SK-N-SH (cell line): ENCODE measurements around the gene AFG3L2. TPM values are rescaled to one million over a fixed set of nuclear protein-coding genes. Genes with fewer than 3 reads are reported as not detected.

Source experiments
- CTCF ChIA-PET: fragments of 300-600, 350-600 bp; formaldehyde crosslinking; extraction: SDS; loops from one replicate; lab custom pipeline; 2021; lab: Yijun Ruan, JAX
- POLR2A ChIA-PET: fragments of 350-600 bp; sonication (Branson Sonifier 250); formaldehyde crosslinking; extraction: SDS; loops from one replicate; lab custom pipeline; 2020; ENCODE audit warnings: antibody characterized with exemption, inconsistent platforms; lab: Yijun Ruan, JAX
- DNase-seq: peaks from one replicate; pipeline ENCODE4 v3.0.0; 2012
- H2AFZ ChIP-seq: fragments of 200-600 bp; sonication (generic); 2 replicates; pipeline ENCODE4 v1.8.1; 2016; ENCODE audit warnings: antibody characterized with exemption, mild to moderate bottlenecking, low read depth
- H3F3A ChIP-seq: fragments of 200-600 bp; sonication (generic); replicated peaks from 2 replicates; pipeline ENCODE3; 2016; ENCODE audit warnings: antibody characterized with exemption, mild to moderate bottlenecking; ENCODE audit not compliant: insufficient read depth
- H3K27ac ChIP-seq, 2 experiments: fragments of 200-500 bp in 1 of 2; fragments of 200-600 bp in 1 of 2; sonication (Bioruptor generic) in 1 of 2; sonication (generic), shearing (Covaris generic) in 1 of 2; 2 replicates each; pipeline versions ENCODE4 v1.5.1 to v1.6.1; 2014 to 2016; ENCODE audit warnings: low read depth in 2 of 2, inconsistent platforms in 1 of 2, low read length in 1 of 2, mild to moderate bottlenecking in 1 of 2, mixed read lengths in 1 of 2
- H3K27me3 ChIP-seq: fragments of 200-600 bp; sonication (generic), shearing (Covaris generic); 2 replicates; pipeline ENCODE4 v1.6.1; 2016; ENCODE audit warnings: mixed run types; ENCODE audit not compliant: insufficient read depth
- H3K36me3 ChIP-seq, 2 experiments: fragments of 200-500 bp in 1 of 2; fragments of 200-600 bp in 1 of 2; sonication (Bioruptor generic) in 1 of 2; sonication (generic) in 1 of 2; replicated peaks in 1 of 2; 2 replicates each; pipeline versions ENCODE3 to v1.5.1; 2014 to 2016; ENCODE audit warnings: low read length in 1 of 2, mild to moderate bottlenecking in 1 of 2; ENCODE audit not compliant: insufficient read depth in 2 of 2, control insufficient read depth in 1 of 2
- H3K4me1 ChIP-seq, 2 experiments: fragments of 200-500 bp in 1 of 2; fragments of 200-600 bp in 1 of 2; sonication (Bioruptor generic) in 1 of 2; sonication (generic), shearing (Covaris generic) in 1 of 2; 2 replicates each; pipeline versions ENCODE4 v1.5.1 to v1.6.1; 2014 to 2016; ENCODE audit warnings: low read depth in 1 of 2, low read length in 1 of 2, mixed run types in 1 of 2; ENCODE audit not compliant: insufficient read depth in 2 of 2, control insufficient read depth in 1 of 2
- H3K4me2 ChIP-seq: fragments of 200-600 bp; sonication (generic), shearing (Covaris generic); 2 replicates; pipeline ENCODE4 v1.6.1; 2017; ENCODE audit warnings: mixed run types
- H3K4me3 ChIP-seq, 2 experiments: fragments of 200-500 bp in 1 of 2; fragments of 200-600 bp in 1 of 2; sonication (Bioruptor generic) in 1 of 2; sonication (generic), shearing (Covaris generic) in 1 of 2; 2 replicates each; pipeline versions ENCODE4 v1.5.1 to v1.8.1; 2014 to 2016; ENCODE audit warnings: low read depth in 2 of 2, inconsistent platforms in 1 of 2, low read length in 1 of 2, mild to moderate bottlenecking in 1 of 2, mixed read lengths in 1 of 2, moderate library complexity in 1 of 2
- H3K79me2 ChIP-seq: fragments of 200-600 bp; sonication (generic); 2 replicates; pipeline ENCODE4 v1.8.1; 2017; ENCODE audit warnings: mild to moderate bottlenecking; ENCODE audit not compliant: insufficient read depth
- H3K9ac ChIP-seq: fragments of 200-600 bp; sonication (generic); 2 replicates; pipeline ENCODE4 v1.6.1; 2017; ENCODE audit warnings: mixed run types
- H3K9me2 ChIP-seq: fragments of 200-600 bp; sonication (generic); 2 replicates; pipeline ENCODE4 v1.6.1; 2017; ENCODE audit warnings: mixed run types
- H3K9me3 ChIP-seq: fragments of 200-600 bp; sonication (generic); 2 replicates; pipeline ENCODE4 v1.6.1; 2017; ENCODE audit warnings: mixed run types, mild to moderate bottlenecking, moderate library complexity
- H4K20me1 ChIP-seq: fragments of 200-600 bp; sonication (generic); 2 replicates; pipeline ENCODE4 v1.6.1; 2017; ENCODE audit warnings: mild to moderate bottlenecking, mixed run types; ENCODE audit not compliant: insufficient read depth
- CTCF ChIP-seq: fragments of 200-600 bp; sonication (generic); IDR thresholded peaks from 2 replicates; pipeline ENCODE4 v1.6.1; 2017; ENCODE audit warnings: antibody characterized with exemption, mild to moderate bottlenecking, moderate library complexity
- EP300 ChIP-seq, 2 experiments: IDR thresholded peaks; 2 replicates each; pipeline versions ENCODE4 v1.4.0 to v1.6.1; 2012; ENCODE audit warnings: borderline replicate concordance in 1 of 2, low read depth in 1 of 2, low read length in 1 of 2
- EZH2phosphoT487 ChIP-seq: fragments of 200-600 bp; sonication (generic); IDR thresholded peaks from 2 replicates; pipeline ENCODE4 v1.6.1; 2017; ENCODE audit warnings: low read depth, mixed run types, mild to moderate bottlenecking, antibody characterized with exemption, moderate library complexity, borderline replicate concordance
- GABPA ChIP-seq: IDR thresholded peaks from 2 replicates; pipeline ENCODE4 v1.4.0; 2012; ENCODE audit warnings: low read depth, mild to moderate bottlenecking
- GATA2 ChIP-seq: sonication (generic); formaldehyde crosslinking; IDR thresholded peaks from 2 replicates; pipeline ENCODE4 v1.5.0; 2020; ENCODE audit warnings: mild to moderate bottlenecking, missing genetic modification reagents
- JUND ChIP-seq: IDR thresholded peaks from 2 replicates; pipeline ENCODE4 v1.4.0; 2012
- MEF2A ChIP-seq: IDR thresholded peaks from 2 replicates; pipeline ENCODE4 v1.4.0; 2012; ENCODE audit warnings: low read depth, borderline replicate concordance
- NFIC ChIP-seq: IDR thresholded peaks from 2 replicates; pipeline ENCODE4 v1.4.0; 2012; ENCODE audit warnings: borderline replicate concordance
- PBX3 ChIP-seq: IDR thresholded peaks from 2 replicates; pipeline ENCODE4; 2012
- POLR2AphosphoS5 ChIP-seq: IDR thresholded peaks from 2 replicates; pipeline ENCODE4 v1.6.1; 2012; ENCODE audit warnings: low read depth, low read length
- RCOR1 ChIP-seq: fragments of 150-350 bp; IDR thresholded peaks from 2 replicates; pipeline ENCODE4 v1.6.1; 2017; ENCODE audit warnings: antibody characterized with exemption, low read length
- RXRA ChIP-seq: IDR thresholded peaks from 2 replicates; pipeline ENCODE4 v1.4.0; 2012; ENCODE audit warnings: low read depth, mild to moderate bottlenecking, borderline replicate concordance
- TAF1 ChIP-seq: IDR thresholded peaks from 2 replicates; pipeline ENCODE4 v1.6.1; 2012; ENCODE audit warnings: low read depth, mild to moderate bottlenecking, low read length, moderate library complexity, borderline replicate concordance
- TCF12 ChIP-seq: IDR thresholded peaks from 2 replicates; pipeline ENCODE4 v1.4.0; 2012
- USF1 ChIP-seq: IDR thresholded peaks from 2 replicates; pipeline ENCODE4 v1.4.0; 2012; ENCODE audit warnings: low read depth, borderline replicate concordance
- WGBS: methylation state at CpG from one replicate; pipeline ENCODE4 v1.1.6; 2017; ENCODE audit warnings: low lambda C conversion rate; 5-methylcytosine and 5-hydroxymethylcytosine counted together
- polyA plus RNA-seq, 3 experiments: library from polyadenylated mRNA; depleted of rRNA; stranded (reverse); fragments of >200 nt; gene quantifications; 2 replicates each; pipeline ENCODE4 v1.2.3, GENCODE V29; 2012

AFG3L2 gene
- polyA plus RNA-seq, 1 of the 3 experiments (the other 2 are of a cell fraction), result 26.0 TPM

- Histone ChIP-seq H2AFZ (no peak overlapping the region), H3K4me2 (no peak overlapping the region), H3K9me2 (no peaks in the 10 kb centered on the region), H3K9me3 (no peaks in the 10 kb centered on the region), H3K4me3 (no peak overlapping the region), H3K9ac (no peak overlapping the region), H3K36me3 (peaks cover 43 to 55% of the 10 kb centered on the region in 2 experiments), H3K4me1 (no peaks in the 10 kb centered on the region), H3K27ac (0 out of 4 replicates have a peak overlapping the region, but pooled peaks of 1 of the 2 experiments have one; percentile 7), H4K20me1 (peaks cover 70% of the 10 kb centered on the region), H3F3A (peaks cover 42% of the 10 kb centered on the region), H3K79me2 (peaks cover 89% of the 10 kb centered on the region), H3K27me3 (no peaks in the 10 kb centered on the region)
- DNase-seq, result no peak
- POLR2A ChIA-PET, result no interaction called here
- TF ChIP-seq MEF2A (no peak), JUND (no peak), TAF1 (no peak), GABPA (no peak), PBX3 (no peak), EZH2phosphoT487 (no peak), EP300 (IDR thresholded peaks at IDR 0.05; ENCODE audit: borderline replicate concordance in 1 of 2, low read depth in 1 of 2, low read length in 1 of 2) (no peak), NFIC (no peak), RCOR1 (no peak), TCF12 (no peak), GATA2 (no peak), CTCF (no peak), USF1 (no peak), RXRA (no peak), POLR2AphosphoS5 (no peak)
- 65% methylated on average over 3 of the region's 4 CpGs for WGBS
- CTCF ChIA-PET, result no interaction called here
Measured at GRCh38 chr18:12321333-12321732, 55.7 kb downstream of the AFG3L2 start.

GRCh38 chr18:12318857-12319256 lies 58.2 kb downstream of the AFG3L2 start:
- H3K4me3 ChIP-seq, result no peak overlapping the region
- 99% methylated on average over 5 of the region's 5 CpGs for WGBS
- ChIA-PET CTCF (interaction anchor here (3.0 kb wide), 1 partner anchor 9 kb away, joined by 24 read pairs; no protein-coding TSS in a partner anchor), POLR2A (no interaction called here)
- no peaks in the 10 kb centered on the region for H3K9me3 ChIP-seq
- no peak overlapping the region for H3K4me2 ChIP-seq
- H3K27ac ChIP-seq, result peak overlapping the region in 1 of 2 experiments; percentile 40; a peak in 1 of 4 replicates
- no peaks in the 10 kb centered on the region for H3K9me2 ChIP-seq
- no peak overlapping the region for H3K9ac ChIP-seq
- H3K36me3 ChIP-seq, result peaks cover 44 to 62% of the 10 kb centered on the region in 2 experiments
- H2AFZ ChIP-seq, result no peak overlapping the region
- peaks cover 2 to 11% of the 10 kb centered on the region in 2 experiments; a peak in 3 of 4 replicates for H3K4me1 ChIP-seq
- DNase-seq, result no peak
- no peaks in the 10 kb centered on the region for H3K27me3 ChIP-seq
- H3F3A ChIP-seq, result peaks cover 45% of the 10 kb centered on the region
- H3K79me2 ChIP-seq, result peaks cover 100% of the 10 kb centered on the region
- no peak for TF ChIP-seq CTCF
- peaks cover 68% of the 10 kb centered on the region for H4K20me1 ChIP-seq
